GM21723 (cell line): ENCODE data around the gene GNAI1.
"Not testable (repeated sequence)": the region's sequence is repeated elsewhere in the genome, so short reads cannot be mapped to it uniquely, and the experiment has no call there.

Experiments used
- ATAC-seq: cut with Tn5 transposase; IDR thresholded peaks from one replicate; pipeline ENCODE4 v1.9.1; 2021; ENCODE audit warnings: mild to moderate bottlenecking, moderate library complexity; ENCODE audit not compliant: unreplicated experiment

The GNAI1 gene

GRCh38 chr7:80154656-80155333 lies 20.2 kb downstream of the GNAI1 start:
- ATAC-seq: no peak

DNA sequence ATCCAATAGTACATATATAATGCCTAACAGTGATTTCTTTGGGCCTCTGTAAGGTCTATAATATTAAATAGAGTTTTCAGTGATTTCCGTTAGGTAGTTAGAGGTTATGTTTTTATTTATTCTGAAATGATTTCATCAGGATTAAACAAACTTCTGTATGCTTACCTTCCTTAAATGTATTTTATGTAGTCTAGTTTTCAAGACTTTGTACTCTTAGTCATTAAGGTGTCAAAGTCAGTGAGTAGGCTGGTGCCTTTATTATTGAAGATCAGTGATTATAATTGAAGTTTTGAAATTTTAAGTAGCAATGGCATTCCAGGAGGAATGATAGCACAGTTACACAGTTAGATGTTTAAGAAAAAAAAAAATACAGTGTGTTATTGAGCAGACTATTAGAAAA lies 20.7 kb downstream of the GNAI1 start:
- ATAC-seq: no peak

GRCh38 chr7:80157770-80158169 lies 23.1 kb downstream of the GNAI1 start:
- not testable (repeated sequence) for ATAC-seq

- no peak for ATAC-seq
These were observed 25.2 kb downstream of the GNAI1 start for GRCh38 chr7:80159802-80160201.

- no peak for ATAC-seq
These were observed 26.8 kb downstream of the GNAI1 start for GRCh38 chr7:80161466-80161865.

GRCh38 chr7:80165177-80165576 lies 30.5 kb downstream of the GNAI1 start:
- ATAC-seq: no peak

DNA sequence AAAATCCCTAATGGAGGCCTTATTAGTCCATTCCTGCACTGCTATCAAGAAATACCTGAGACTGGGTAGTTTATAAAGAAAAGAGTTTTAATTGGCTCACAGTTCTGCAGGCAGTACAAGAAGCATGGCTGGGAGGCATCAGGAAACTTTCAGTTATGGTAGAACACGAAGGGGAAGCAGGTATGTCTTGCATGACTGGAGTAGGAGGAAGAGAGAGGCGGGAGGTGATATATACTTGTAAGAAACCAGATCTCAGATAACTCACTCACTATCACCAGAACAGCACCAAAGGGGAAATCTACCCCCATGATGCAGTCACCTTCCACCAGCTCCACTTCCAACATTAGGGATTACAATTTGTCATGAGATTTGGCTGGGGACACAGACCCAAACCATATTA lies 35.8 kb downstream of the GNAI1 start:
- no peak for ATAC-seq

DNA sequence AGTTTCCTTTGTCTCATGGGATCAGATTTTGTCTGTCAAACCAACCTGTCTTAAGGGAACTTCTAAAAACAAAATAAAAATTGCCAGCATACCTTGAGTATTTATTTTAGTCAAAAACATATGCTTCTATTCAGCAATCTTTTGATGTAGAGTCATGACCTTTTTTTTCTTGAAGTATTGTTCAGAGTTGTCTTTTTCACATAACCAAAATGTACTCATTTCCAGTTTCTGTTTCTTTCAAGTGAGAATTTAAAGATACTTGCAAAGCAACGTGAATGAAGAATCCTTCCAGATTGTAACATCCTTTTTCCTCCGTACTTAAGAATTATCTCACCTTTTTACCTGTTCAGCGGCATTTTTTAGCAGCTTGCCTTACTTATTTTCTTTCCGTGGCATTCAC lies 37.8 kb downstream of the GNAI1 start:
- no peak for ATAC-seq

GRCh38 chr7:80175744-80176143 lies 41.1 kb downstream of the GNAI1 start:
- ATAC-seq: no peak

- no peak for ATAC-seq
These were observed 46.8 kb downstream of the GNAI1 start for GRCh38 chr7:80181411-80181810.

DNA sequence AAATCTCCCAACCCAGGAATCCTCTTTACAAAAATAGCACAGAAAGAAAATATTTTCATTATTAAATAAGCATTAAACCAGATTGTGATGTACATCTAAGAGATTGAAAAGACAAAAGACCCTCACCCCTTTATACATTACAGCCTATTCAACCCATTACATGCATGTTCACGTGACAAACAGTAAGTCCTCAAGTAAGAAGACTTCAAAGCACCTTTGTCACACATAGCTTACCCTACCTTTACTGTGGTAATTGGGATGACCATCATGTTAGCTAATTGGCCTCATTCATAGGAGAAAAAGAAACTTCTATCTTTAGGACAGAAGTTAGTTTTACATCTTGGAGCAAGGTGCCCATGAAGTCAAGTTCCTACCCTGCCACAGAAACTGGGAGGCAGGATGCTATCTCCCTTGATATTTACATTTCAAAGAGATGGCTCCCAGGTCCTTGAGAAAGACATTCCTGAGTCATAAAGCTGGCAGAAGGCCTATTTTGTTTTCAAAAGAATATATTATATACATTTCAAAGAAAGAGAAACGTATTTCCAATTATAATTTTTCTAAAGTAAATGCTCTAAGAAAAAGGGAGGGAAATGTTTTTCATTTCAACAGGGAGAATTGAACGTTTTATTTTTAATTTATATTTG lies 48.1 kb downstream of the GNAI1 start:
- no peak for ATAC-seq

GRCh38 chr7:80183351-80183750 lies 48.7 kb downstream of the GNAI1 start:
- ATAC-seq: no peak

DNA sequence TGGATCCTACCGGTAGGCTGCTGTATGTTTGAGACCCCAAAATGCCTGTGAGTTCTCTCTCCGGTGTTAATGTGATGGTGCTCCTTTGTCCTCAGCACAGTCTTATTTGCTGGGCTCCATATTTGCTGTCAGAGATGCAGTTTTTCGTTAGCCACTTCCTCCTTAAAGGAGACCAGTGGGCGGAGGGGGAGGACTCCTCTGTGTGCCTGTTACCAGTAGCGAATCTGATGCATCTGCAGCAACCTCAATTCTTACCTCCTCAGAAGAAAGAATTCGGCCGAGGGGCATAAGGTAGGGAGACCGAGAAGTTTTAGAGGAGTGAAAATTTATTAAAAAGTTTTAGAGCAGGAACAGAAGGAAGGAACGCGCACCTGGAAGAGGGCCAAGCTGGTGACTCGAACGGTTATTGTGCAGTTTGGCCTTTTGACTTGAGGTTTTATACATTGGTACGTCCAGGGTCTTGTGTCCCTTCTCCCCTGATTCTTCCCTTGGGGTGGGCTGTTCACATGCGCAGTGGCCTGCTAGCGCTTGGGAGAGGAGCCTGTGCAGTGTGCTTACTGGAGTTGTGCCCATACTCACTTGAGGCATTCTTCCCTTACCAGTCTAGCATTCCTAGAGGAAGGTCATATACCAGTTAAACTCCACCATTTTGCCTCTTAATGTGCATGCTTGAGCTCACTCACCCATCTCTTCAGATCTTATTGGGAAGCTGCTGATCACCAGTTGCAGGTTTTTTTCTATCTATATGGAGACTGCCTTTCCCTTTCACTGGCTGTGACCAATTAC lies 49.5 kb downstream of the GNAI1 start:
- ATAC-seq: no peak

- no peak for ATAC-seq
These were observed 50.1 kb downstream of the GNAI1 start for GRCh38 chr7:80184693-80185092.

DNA sequence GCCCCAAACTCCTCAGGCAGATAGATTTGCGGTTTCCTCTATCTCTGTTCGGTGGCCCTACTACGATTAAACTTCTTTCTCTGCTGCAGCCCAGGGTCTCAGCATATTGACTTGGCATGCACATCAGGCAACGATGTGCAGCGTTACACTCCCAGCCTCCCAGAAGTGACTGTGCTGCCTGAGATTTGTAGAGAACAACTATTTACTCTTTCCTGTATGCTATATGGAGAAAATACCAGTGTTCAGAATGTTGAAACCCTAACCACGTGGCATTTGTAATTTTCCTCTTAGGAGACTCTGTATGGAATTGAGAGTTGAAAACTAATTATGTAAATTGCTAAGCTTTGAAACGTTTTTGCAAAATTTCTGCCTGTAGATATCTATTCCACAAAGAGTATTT lies 50.9 kb downstream of the GNAI1 start:
- no peak for ATAC-seq

DNA sequence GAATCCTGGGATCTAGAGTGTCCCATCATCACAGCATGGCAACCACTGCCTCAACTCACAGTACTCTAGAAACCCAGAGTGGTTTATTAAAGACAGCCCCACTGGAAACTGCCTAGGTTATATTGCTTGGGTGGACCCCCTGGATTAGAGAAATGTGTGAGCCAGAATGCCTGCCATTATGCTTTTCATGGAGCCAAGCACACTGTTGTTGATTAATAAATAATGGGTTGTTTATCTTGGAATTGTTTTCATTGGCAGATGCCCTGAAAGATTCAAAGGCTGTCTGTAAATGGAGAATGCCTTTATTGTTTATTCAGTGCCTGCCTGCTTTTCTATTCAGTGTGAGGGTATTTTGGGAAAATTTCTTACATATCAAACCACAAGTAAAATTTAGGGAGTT lies 52.1 kb downstream of the GNAI1 start:
- ATAC-seq: no peak

- no peak for ATAC-seq
These were observed 52.6 kb downstream of the GNAI1 start for GRCh38 chr7:80187279-80187678.

GRCh38 chr7:80187727-80188126 lies 53.1 kb downstream of the GNAI1 start:
- no peak for ATAC-seq

DNA sequence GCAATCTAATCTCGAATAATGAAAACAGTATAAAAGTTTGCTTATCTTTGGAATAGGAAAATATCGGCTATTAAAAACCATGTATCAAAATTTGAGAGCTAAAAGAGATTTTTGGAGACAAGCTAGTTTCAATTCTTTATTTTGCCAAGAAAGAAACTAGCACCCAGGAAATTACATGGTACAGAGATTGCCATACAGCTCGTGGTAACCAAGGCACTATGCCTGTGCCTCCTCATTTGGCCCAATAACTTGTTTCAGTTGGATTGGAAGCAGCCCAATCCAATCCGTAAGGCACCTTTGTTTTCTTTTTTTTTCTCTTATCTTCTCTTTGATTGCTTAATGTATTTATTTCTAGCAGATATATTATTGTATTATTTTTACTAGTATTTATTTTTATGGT lies 55.0 kb downstream of the GNAI1 start:
- ATAC-seq: no peak

GRCh38 chr7:80197627-80198026 lies 63.0 kb downstream of the GNAI1 start:
- ATAC-seq: no peak

DNA sequence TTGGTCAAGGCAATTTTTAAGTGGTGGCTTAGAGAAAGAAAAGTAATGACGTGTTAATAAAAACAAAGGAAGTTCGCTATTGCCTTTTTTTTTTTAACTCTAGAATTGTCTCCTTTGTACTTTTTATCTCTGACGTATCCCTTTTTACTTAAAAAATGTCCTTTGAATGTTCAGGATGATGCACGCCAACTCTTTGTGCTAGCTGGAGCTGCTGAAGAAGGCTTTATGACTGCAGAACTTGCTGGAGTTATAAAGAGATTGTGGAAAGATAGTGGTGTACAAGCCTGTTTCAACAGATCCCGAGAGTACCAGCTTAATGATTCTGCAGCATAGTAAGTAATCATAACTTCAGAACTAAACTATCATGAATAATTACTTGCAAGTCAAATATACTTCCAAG lies 64.4 kb downstream of the GNAI1 start:
- ATAC-seq: no peak

DNA sequence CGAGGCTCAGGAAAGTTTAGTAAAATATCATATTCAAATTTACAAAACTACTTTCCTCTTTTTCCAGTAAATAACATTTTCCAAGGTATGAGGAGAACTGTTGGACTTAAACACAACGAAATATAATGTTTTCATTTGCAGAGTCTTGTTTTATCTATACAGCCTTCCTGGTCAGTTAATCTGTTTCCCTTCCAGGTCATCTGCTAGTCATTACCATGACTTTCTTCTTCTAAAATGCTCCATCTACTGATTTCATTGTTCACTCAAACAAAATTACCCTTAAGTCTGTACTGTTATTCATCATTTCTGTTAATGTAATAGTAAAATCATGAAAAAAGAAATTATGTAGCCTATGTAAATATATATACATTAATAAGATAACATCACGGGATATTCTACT lies 69.8 kb downstream of the GNAI1 start:
- ATAC-seq: no peak
